Measurements from ENCODE around the gene NRDE2.

DNA sequence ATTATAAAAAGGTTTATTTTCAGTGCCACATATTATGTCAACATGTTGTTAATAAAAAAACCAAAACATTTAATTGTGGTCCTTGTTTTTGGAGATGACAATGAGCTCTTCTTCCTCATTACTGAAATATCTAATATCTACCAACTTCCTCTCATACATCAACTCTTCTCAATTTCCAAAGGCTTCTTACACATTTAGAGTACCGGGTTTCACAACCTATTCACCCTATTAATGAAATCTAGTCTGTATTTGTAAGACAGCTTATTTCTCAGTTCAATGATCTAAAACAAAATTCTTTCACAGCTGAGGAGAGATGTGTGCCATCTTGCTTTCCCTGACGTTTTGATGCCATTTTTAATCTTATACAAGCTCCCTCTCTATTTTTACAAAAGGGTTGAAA, 14.5 kb downstream of the NRDE2 start:
- TF ChIP-seq, protein P1, sequence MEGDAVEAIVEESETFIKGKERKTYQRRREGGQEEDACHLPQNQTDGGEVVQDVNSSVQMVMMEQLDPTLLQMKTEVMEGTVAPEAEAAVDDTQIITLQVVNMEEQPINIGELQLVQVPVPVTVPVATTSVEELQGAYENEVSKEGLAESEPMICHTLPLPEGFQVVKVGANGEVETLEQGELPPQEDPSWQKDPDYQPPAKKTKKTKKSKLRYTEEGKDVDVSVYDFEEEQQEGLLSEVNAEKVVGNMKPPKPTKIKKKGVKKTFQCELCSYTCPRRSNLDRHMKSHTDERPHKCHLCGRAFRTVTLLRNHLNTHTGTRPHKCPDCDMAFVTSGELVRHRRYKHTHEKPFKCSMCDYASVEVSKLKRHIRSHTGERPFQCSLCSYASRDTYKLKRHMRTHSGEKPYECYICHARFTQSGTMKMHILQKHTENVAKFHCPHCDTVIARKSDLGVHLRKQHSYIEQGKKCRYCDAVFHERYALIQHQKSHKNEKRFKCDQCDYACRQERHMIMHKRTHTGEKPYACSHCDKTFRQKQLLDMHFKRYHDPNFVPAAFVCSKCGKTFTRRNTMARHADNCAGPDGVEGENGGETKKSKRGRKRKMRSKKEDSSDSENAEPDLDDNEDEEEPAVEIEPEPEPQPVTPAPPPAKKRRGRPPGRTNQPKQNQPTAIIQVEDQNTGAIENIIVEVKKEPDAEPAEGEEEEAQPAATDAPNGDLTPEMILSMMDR (IDR thresholded peaks at IDR 0.05; ENCODE audit: insufficient read depth, low read length, poor library complexity, severe bottlenecking): no peak
- TF ChIP-seq EZH2phosphoT487 (conservative IDR thresholded peaks at IDR 0.05; ENCODE audit: low read length): no peak
